Hematopoietic multipotent progenitor cell (in vitro differentiated cells): ENCODE results near the gene HS6ST1. TPM values are rescaled to one million over a fixed set of nuclear protein-coding genes. Genes with fewer than 3 reads are reported as not detected.

Experiments
- DNase-seq, 3 donors: peaks; one replicate each; pipeline ENCODE4 v3.0.0-alpha.2; 2011 to 2015; ENCODE audit warnings: low read depth in 2 of 3, low spot score in 2 of 3
- total RNA-seq: library from RNA; depleted of rRNA; stranded (reverse); fragments of >200 nt; gene quantifications from one replicate; pipeline ENCODE4 v1.2.3, GENCODE V29; 2012

HS6ST1 gene
- total RNA-seq, 1 donor, result 74.1 TPM

DNA sequence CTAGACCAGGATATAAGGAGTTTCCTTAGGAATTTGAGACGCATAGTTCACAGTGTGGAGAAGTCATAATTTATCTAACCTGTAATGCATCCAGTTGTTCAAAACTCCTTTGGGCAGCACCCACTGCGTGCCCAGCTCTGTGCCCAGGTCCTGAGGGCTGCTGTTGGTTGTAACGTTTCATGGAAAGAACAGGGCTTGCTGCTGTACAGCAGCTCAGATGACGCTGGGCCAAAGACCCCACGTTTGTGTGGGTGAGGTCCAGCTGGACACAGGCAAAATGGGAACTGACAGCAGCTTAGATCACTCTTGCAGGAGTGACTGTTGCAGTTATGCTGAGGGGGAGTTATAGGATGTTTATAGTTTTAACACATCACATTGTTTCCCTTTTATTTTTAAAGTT lies 30.0 kb upstream of the HS6ST1 start:
- no peak for DNase-seq

DNA sequence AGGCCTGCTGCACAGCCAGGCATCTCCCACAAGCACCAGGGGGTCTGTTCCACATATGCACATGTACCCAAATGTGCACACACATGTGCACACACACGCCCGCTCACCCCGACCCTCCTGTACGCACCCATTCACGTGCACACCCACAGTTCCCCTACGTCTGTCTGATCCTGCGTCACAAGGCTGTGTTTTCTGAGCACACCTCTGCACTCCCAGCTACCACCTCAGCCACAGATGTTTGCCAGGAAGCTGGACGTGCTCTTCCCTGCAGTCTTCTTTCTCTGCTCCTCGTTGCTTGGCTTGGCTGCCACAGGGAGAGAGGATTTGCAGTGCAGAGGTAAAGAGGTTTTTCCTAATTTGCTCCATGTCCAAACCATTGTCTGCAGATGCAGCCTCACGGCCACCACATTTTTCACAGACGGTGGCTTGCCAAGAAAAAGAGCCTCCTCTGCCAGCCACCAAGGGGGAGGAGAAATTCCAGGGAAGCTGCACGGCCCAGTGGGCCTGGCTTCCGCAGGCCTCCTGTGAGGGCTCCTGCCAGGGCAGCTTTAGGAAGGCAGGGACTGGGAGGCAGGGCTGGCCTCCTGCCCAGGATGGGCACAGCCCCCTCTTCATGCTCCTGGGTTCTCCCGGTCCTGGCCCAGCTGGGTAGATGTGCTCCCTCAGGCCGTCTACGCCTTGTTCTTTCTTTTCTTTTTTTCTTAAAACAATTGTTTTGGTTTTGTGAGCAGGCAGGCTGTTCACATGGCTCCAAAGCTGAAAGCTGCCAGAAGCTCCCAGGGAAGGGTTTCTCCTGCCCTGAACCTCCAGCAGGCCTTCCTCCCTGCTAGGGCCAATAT lies 29.3 kb upstream of the HS6ST1 start:
- no peak for DNase-seq

DNA sequence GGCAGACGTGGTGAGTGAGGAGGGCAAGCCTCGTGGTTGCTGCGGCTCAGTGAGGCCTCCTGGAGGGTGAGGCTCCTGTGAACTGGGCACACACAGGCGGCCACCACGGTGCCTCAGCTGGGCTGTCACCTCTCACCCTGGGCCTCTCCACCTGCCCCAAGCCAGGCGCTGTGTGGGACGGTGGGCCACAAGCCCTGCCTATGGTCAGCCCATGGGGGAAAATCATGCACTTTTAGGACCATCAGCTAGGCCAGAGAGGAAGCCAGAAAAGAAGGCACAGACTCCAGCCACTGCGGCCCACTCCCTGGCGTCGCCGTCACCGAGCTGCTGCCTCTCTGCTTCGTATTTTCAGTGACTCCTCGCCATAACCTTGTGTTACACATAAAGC lies 28.5 kb upstream of the HS6ST1 start:
- no peak for DNase-seq

DNA sequence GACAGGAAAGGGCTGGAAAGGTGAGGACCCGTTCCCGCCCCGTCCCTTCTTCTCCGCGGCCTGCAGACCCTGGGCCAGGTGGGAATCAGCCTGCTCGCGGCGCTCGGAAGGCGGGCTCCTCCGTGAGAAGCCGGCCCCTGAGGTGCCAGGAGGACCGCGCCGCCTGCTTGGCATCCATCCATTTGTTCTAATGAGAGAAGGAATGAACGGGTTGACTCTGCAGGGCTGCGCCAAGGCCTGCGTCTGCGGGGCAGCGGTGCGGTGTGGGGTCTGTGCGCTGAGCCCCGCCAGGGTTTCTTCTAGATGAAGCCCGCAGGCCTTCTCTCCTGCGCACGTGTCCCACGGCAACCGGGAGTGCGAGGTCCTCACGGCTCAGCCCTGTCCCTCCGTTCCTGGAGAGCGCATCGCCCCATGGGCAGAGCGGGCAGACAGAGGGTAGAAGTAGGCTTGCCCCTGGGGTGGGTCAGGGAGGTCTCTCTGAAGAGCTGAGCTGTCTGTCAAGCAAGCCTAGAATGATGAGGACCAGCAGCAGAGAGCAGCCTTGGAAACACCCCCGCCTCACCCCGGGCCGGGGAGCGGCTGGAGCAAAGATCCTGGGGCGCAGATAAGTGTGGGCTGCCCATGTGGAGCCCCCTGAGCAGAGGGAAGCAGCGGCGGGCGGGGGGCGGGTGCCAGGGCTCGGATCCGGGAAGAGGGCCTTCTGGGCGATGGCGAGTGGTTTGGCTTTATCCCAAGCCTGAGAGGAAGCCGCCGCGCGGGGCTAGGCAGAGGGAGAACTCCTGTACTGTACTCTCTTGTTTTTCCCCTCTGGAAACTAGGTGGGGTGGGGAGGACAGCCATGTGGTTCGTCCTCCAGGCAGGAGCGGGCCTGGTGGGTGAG lies 27.9 kb upstream of the HS6ST1 start:
- DNase-seq, result no peak

DNA sequence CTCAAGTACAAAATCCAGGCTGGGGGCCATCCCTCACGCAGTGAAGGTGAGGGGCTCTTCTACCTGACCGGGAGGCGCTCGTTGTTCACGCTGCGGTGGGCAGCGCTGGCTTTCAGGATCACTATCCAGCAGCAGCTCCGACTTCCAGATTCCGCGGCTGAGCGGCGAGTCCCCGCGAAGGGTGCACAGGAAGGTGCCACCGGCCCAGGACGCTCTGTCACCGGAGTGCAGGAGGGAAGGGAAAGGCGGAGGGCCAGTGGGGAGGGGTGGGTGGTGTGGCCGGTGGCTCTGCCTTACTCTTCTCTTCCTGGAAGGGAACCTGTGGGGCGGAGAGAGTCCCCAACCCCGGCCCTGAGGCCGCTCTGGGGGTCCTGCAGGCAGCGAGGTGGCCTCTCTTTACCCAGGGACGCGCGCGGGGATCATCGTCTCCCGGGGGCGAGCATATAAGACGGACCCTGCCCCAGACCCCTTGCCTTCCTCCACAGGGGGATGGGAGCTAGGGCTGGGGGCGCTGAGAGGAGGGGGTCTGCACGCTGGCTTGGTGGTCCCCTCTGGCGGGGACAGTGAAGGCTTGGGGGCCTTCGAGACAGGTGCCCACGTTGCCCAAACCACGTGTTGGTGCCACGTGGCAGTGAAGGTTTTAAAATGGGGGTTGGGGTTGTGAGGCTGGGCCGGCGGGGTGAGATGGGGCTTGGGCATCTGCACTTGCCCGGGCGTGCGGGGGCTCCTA lies 26.9 kb upstream of the HS6ST1 start:
- no peak for DNase-seq

DNA sequence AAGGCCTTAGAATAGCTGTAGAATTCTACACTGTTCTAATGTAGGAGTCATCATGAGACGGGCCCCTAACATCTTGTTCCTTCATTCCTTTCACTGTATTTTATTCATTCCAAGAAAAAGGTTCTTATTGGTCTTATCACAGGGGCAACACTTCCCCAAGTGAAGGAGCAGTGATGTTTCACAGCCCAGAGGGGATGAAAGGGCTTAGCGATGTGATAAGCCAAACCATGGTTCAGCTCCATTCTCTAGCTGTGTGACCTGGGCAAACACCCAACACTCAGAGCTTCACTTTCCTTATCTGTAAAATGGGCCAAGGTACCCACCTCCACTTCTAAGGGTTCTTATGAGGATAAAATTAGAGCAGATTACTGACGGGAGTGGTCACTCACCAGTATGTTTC lies 25.4 kb upstream of the HS6ST1 start:
- DNase-seq, result no peak

DNA sequence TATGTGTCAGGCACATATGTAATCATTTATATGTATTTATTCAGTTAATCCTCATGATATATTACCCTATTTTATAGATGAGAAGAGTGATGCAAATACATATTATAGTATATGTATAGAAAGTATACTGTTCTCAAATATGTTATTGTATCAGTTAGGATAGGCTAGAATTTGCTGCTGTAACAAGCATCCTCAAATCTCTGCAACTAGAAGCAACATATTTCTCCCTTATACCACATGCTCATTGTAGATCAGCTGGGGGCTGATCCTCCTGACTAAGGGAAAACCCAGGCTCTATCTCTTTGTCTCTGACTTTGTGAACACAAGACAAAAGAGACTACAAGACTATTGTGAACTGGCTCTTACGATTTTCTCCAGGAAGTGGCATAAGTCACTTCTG lies 24.8 kb upstream of the HS6ST1 start:
- no peak for DNase-seq

DNA sequence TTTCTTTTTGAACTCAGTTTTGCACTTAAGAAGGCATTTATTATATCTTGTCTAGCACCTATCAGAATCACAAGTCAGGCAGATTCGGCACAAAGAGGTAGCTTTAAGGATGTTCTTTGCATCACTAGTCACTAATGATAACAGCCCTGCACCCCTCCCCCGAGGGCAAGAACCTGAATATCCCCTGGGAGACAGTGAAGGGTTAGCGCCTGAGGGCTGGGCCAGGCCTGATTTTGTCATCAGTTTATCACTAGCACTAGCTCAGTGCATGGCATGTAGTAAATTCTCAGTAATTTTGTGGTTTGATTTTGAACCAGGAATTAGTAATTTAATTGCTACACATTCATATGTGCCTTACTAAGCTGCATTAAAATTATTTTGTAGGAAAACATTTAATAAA lies 23.9 kb upstream of the HS6ST1 start:
- no peak for DNase-seq

DNA sequence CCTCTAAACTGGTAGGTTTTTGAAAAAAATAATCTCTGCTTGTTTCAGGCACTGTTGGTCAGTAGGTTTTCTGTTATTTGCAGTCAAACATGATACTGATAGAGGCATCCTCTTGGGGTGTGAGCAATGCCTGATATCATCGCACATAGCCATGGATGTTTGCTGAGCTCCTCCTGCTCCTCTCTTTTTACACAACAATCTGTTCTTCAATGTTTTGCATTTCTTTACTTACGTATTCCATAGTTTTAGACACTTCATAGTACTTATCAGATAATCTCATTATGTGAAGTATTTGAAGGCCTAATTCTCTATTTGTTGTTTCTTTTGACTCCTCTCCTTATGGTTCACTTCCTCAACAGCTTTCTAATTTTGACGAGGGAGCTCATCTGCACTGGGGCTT lies 23.0 kb upstream of the HS6ST1 start:
- no peak for DNase-seq

DNA sequence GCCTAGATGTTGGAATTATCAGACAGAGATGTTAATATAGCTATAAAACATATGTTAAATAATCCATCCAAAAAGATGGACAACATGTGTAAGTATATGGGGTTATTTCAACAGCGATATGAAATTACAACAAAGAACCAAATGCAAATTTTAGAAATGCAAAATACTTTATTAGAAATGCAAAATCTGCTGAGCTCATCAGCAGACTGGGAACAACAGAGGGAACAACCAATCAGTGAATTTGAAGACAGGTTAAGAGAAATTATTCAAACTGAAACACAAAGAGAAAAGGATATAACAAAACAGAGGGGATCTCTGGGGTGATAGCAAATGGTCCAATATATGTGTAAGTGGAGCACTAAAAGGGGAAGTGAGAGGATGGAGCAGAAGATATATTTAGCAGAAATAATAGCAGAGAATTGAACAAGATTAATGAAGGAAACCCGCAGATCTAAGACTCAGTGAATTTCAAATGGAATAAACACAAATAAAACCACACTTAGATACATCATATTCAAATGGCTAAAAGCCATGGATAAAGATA lies 13.5 kb upstream of the HS6ST1 start:
- DNase-seq, result peak in 1 of 3 donors; percentile 23

DNA sequence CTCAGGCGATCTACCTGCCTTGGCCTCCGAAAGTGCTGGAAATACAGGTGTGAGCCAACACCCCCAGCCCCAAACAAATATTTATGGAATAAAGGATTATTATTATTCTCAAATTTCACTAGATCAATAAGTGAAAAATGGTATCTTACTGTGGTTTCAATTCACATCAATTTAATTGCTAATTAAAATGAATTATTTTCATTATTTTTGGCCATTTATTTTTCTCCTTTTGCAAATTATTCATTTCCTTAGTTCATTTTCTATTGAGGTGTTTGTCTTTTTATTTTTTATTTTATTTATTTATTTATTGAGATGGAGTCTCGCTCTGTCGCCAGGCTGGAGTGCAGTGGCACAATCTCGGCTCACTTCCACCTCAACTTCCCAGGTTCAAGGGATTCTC lies 11.9 kb upstream of the HS6ST1 start:
- no peak for DNase-seq

DNA sequence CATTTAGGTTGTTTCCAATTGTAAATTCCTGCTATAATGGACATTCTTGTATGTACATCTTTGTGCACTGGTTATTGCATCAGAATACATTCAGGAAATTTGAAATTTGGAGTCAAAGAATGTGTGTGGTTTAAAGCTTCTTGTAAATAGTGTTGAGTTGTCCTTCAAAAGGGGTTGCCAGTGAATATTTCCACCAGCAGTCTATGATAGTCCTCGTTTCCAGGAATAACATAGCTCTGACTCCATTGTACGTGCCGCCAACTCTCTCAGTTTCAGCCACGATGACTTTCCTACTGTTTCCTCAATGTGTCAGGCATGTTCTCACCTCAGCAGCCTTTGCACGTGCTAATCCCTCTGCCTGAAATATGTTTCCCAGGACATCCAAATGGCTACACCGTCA lies 10.9 kb upstream of the HS6ST1 start:
- DNase-seq, result no peak

DNA sequence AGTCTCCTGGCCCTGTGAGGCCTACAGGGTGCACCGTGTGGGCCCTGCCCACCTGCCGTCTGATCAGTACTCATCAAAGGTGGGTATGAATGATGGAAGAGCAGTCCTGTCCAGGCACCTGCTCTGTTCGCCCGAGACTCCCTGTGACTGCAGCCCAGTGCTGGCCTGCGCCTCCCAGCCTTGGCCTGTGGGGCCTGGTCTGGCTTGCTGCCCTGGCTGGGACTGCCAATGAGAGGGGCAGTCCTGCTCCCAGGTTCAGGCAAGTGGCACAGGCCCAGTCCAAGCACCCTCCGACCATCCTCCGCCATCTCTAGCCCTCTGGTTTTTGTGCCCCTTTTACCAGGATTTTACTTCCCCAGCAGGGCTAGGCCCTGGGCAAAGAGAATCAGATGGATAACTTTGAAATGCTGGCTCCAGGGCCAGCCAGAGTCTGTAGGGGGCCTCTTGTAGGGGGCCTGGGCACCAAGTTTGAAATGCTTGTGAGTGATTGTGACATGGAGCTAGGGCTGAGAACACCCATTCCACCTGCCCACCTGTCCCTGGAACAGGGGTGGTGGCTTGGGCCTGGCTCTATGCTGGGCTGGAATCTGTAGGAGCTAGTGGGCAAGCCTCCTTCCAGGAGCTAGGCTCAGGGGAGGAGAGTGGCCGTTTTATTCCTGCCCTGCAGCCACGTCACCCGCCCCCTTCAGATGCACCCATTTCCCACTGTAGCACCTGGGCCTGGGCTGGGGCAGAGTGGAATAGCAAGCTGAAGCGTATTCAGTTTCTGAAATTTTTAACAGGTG lies 8.7 kb upstream of the HS6ST1 start:
- DNase-seq, result no peak

DNA sequence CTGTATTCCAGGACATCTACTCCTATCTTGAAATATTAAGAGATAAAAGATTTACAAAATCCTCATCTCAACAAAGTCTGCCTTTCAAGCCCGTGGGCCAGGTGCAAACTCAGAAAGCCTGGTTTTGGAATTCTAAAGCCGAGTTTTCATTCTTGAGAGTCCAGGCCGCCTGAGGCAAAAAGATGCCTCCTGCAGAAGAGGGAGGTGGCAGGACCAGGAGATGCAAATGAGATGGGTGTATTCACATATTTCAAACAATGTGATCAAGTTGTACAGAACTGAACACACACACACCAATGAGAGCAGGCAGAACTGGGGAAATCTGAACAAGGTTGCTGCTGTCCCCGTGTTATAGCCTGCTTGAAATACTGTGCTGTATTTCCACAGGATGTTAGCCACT lies 7.7 kb upstream of the HS6ST1 start:
- DNase-seq, result no peak

DNA sequence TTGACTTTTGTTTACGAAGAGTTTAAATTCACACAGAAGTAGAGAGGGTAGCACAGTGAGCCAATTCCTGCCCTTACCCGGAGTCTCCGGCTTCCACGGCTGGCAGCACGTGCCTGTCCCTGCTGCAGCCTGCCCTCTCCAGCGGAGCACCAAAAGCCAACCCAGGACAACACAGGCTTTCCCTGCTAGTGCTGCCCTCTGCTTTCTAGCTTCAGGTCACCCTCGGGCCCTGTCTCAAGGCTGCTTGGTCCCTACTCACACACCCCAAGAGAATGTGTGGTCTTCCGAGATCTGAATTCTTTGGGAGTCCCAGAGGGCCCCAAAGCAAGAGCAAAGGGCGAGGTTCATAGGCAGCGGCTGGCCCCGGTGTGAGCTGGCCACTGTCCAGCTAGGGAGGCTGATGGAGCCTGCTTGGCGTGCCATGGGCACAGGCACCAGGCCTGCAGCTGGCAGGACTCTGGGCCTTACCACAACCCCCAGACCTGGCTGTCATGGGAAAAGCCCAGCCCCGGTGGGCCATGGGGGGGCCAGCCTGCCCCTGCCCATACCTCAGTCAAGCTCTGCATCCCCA lies 7.0 kb upstream of the HS6ST1 start:
- DNase-seq, result no peak

DNA sequence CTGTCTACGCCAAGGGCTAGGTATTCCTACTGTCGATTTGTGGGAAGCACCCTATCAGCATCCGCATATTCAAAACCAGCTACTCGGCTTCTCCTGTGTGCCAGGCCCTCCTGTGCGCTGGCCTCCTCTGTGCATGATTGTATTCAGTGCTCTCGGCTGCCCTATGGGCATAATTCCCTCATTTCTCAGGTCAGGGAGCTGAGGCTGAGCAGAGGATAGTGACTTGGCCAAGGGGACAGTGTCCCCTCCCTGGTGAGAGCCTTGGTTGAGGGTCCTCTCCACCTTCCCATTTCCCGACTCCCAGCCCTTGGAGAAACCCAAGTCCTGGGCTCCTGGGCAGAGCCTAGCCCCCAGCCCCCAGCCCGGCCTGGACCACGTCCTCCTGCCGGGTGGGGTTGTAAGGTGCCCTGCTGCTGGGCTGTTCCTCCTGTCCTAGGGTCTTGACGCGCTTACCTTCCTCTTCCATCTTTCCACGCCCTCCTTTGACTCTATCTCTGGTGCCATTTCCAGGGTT lies 6.3 kb upstream of the HS6ST1 start:
- DNase-seq, result no peak

DNA sequence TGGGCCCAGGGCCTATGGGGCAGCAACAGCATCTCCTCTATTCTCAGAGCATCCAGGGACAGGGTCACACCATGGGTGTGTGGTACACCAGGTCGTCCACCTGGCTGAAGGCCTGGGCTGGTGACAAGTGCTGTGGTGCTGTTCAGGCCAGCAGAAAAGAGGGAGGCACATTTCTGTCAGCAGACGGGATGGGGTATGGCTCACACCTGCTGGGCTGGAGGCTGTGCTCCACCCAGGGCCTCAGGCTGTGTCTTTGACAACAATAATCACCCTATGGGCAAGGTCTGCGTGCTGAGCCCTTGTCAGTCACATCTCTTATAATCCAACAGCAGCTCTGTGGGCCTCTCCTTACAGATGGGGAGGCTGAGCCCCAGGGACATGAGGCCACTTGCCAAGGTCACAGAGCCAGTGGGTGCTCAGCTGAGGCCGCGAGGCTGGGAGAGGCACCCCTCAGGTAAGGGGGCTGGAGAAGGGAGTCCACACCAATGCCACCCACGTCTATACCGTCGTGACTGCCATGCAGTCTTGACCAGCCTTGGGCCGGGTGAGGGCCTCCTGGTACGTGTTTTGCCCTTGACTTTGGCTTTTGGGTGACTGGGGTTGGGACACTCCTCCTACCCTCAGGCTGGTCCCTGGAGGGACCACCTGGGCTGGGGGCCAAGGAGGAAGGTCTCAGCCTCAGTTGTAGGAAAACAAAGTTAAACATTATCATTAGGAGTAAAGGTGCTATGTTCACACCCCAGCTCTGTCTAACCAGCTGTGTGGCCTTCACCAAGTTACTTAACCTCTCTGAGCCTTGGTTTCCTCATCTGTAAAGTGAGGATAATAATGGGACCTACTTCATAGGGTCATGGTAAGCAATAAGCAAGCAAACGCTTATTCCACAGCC lies 5.6 kb upstream of the HS6ST1 start:
- no peak for DNase-seq

DNA sequence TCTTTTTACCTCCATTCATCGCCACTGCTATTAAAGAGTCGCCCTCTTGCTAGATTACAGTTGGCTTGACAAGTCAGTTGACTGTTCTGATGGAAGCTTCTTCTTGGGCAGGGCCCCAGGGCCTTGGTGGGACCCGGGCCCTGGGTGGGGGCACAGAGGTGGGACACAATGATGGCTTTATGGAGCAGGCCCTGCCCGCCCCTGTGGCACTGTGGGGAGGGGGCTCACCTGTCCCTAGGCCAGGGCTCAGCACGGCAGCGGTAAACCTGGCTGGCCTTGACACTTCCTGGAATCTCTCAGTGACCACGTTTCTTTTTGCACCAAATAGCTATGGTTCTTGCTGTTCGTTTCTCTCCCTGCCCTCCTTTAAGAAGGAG lies 4.9 kb upstream of the HS6ST1 start:
- no peak for DNase-seq
